Vagina (tissue), 2 donors: Measurements from ENCODE around the gene ZNF423.

Experiments used
- POLR2A ChIP-seq, 2 donors: fragments of 450-650 bp; IDR thresholded peaks; one replicate each; pipeline ENCODE4 v1.6.1; 2017; ENCODE audit warnings: antibody characterized with exemption in 2 of 2, mild to moderate bottlenecking in 2 of 2, moderate library complexity in 2 of 2
- TF ChIP-seq, protein P1 (sequence below), 3 experiments: fragments of 450-650 bp in 2 of 3; fragments of 200-600 bp in 1 of 3; sonication (generic) in 1 of 3; IDR thresholded peaks; one replicate each; pipeline ENCODE4 v1.5.1; 2017 to 2019; ENCODE audit warnings: antibody characterized with exemption in 3 of 3, mild to moderate bottlenecking in 2 of 3, moderate library complexity in 2 of 3

- no peak for TF ChIP-seq POLR2A (IDR thresholded peaks at IDR 0.05)
- TF ChIP-seq, protein P1, sequence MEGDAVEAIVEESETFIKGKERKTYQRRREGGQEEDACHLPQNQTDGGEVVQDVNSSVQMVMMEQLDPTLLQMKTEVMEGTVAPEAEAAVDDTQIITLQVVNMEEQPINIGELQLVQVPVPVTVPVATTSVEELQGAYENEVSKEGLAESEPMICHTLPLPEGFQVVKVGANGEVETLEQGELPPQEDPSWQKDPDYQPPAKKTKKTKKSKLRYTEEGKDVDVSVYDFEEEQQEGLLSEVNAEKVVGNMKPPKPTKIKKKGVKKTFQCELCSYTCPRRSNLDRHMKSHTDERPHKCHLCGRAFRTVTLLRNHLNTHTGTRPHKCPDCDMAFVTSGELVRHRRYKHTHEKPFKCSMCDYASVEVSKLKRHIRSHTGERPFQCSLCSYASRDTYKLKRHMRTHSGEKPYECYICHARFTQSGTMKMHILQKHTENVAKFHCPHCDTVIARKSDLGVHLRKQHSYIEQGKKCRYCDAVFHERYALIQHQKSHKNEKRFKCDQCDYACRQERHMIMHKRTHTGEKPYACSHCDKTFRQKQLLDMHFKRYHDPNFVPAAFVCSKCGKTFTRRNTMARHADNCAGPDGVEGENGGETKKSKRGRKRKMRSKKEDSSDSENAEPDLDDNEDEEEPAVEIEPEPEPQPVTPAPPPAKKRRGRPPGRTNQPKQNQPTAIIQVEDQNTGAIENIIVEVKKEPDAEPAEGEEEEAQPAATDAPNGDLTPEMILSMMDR (IDR thresholded peaks at IDR 0.05), result no peak
Observed at GRCh38 chr16:49473131-49473530, 382.8 kb downstream of the ZNF423 start.
